ENCODE data around the gene SYF2.
"Not testable (repeated sequence)": the region's sequence is repeated elsewhere in the genome, so short reads cannot be mapped to it uniquely, and the experiment has no call there.

The SYF2 gene

GRCh38 chr1:25266554-25267287, 34.4 kb upstream of the SYF2 start:
- in situ Hi-C loops (cut with HindIII; ENCODE audit: low pct_ligation_motif_present, low sequenced_read_pairs); H3K36me3 ChIP-seq (replicated peaks); H3K27me3 ChIP-seq (replicated peaks); H3K27ac ChIP-seq; DNase-seq: not testable (repeated sequence)
- peak; percentile 28 for TF ChIP-seq CTCF (IDR thresholded peaks at IDR 0.05; ENCODE audit: low read depth, low read length, missing control alignments)
- peak overlapping the region; percentile 61 for H3K4me3 ChIP-seq (ENCODE audit: low read depth, low read length)

- in situ Hi-C loops (cut with HindIII; ENCODE audit: low pct_ligation_motif_present, low sequenced_read_pairs); H3K36me3 ChIP-seq (replicated peaks); H3K27me3 ChIP-seq (replicated peaks); DNase-seq; H3K4me3 ChIP-seq (ENCODE audit: low read depth, low read length): not testable (repeated sequence)
- peak overlapping the region; percentile 49 for H3K27ac ChIP-seq
Observed at GRCh38 chr1:25260336-25260735, 28.0 kb upstream of the SYF2 start.

- peak; percentile 44 for TF ChIP-seq CTCF (IDR thresholded peaks at IDR 0.05; ENCODE audit: low read depth, low read length, missing control alignments)
- in situ Hi-C loops (cut with HindIII; ENCODE audit: low pct_ligation_motif_present, low sequenced_read_pairs); H3K36me3 ChIP-seq (replicated peaks); H3K27me3 ChIP-seq (replicated peaks); H3K4me3 ChIP-seq (ENCODE audit: low read depth, low read length): not testable (repeated sequence)
- H3K27ac ChIP-seq: peak overlapping the region; percentile 49
- DNase-seq: peak; percentile 29
Observed at GRCh38 chr1:25259813-25260212, 27.5 kb upstream of the SYF2 start.

GRCh38 chr1:25257196-25257595, 24.9 kb upstream of the SYF2 start:
- no peaks in the 10 kb centered on the region for H3K36me3 ChIP-seq (replicated peaks)
- H3K27ac ChIP-seq: peak overlapping the region; percentile 25
- in situ Hi-C loops (cut with HindIII; ENCODE audit: low pct_ligation_motif_present, low sequenced_read_pairs): no loop called here
- no peaks in the 10 kb centered on the region for H3K27me3 ChIP-seq (replicated peaks)
- no peak for TF ChIP-seq CTCF (IDR thresholded peaks at IDR 0.05; ENCODE audit: low read depth, low read length, missing control alignments)
- no peak for DNase-seq
- no peak overlapping the region for H3K4me3 ChIP-seq (ENCODE audit: low read depth, low read length)

- Histone ChIP-seq H3K27me3 (replicated peaks) (no peaks in the 10 kb centered on the region), H3K36me3 (replicated peaks) (no peaks in the 10 kb centered on the region), H3K27ac (peak overlapping the region; percentile 25), H3K4me3 (ENCODE audit: low read depth, low read length) (no peak overlapping the region)
- TF ChIP-seq CTCF (IDR thresholded peaks at IDR 0.05; ENCODE audit: low read depth, low read length, missing control alignments): no peak
- in situ Hi-C loops (cut with HindIII; ENCODE audit: low pct_ligation_motif_present, low sequenced_read_pairs): no loop called here
- no peak for DNase-seq
Observed at GRCh38 chr1:25256578-25256965, 24.3 kb upstream of the SYF2 start.

GRCh38 chr1:25255706-25256577, 23.6 kb upstream of the SYF2 start:
- Histone ChIP-seq H3K36me3 (replicated peaks) (no peaks in the 10 kb centered on the region), H3K4me3 (ENCODE audit: low read depth, low read length) (no peak overlapping the region), H3K27me3 (replicated peaks) (no peaks in the 10 kb centered on the region), H3K27ac (no peak overlapping the region)
- in situ Hi-C loops (cut with HindIII; ENCODE audit: low pct_ligation_motif_present, low sequenced_read_pairs): no loop called here
- no peak for TF ChIP-seq CTCF (IDR thresholded peaks at IDR 0.05; ENCODE audit: low read depth, low read length, missing control alignments)
- no peak for DNase-seq
